ENCODE data around the gene DIAPH2.

DNA sequence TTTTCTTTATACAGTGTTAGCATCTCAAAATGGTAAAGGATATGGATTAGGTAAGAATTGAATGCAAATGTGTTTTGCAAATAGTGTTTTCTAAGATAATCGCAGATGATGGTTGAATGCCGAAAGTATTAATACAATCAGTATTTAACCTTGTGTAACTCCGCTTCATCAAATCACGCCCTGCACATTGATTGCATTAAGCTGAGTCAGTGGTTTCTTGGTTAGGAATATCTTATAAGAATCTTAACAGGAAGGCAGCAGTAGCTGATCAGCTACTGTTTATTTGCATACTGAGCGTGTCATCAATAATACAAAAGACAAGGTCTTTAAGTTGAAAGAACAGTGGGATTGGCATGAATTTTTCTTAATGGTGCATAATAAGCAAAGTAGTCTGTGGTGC lies 744.5 kb downstream of the DIAPH2 start:
- TF ChIP-seq GATA2 (IDR thresholded peaks at IDR 0.05; ENCODE audit: low read depth, low read length), result no peak
- TF ChIP-seq GATA3 (IDR thresholded peaks at IDR 0.05; ENCODE audit: low read depth, low read length), result no peak

All from SH-SY5Y (cell line).